K562 (cell line): ENCODE measurements around the gene BRSK1. TPM values are rescaled to one million over a fixed set of nuclear protein-coding genes. Genes with fewer than 3 reads are reported as not detected.

Experiments used
- CCNT2 ChIP-seq: IDR thresholded peaks from 2 replicates; pipeline ENCODE4 v1.6.1; 2011; ENCODE audit warnings: borderline replicate concordance, low read depth, mild to moderate bottlenecking, moderate library complexity, mixed read lengths, low read length; ENCODE audit not compliant: insufficient read length; ENCODE audit errors: extremely low read depth
- ETV6 ChIP-seq, 3 experiments: fragments of 150-350 bp in 1 of 3; sonication (generic) in 1 of 3; formaldehyde crosslinking in 1 of 3; IDR thresholded peaks; 2 replicates each; pipeline versions ENCODE4 v1.6.1 to v1.8.0; 2014 to 2022; ENCODE audit warnings: borderline replicate concordance in 2 of 3, low read depth in 2 of 3, antibody characterized with exemption in 1 of 3, low read length in 1 of 3, mild to moderate bottlenecking in 1 of 3, missing genetic modification reagents in 1 of 3
- FOXM1 ChIP-seq, 2 experiments: fragments of 450-650 bp in 1 of 2; sonication (generic) in 1 of 2; formaldehyde crosslinking in 1 of 2; IDR thresholded peaks; 2 replicates each; pipeline versions ENCODE4 v1.6.1 to v1.9.0; 2017 to 2022; ENCODE audit warnings: low read depth in 2 of 2, mild to moderate bottlenecking in 2 of 2, missing genetic modification reagents in 1 of 2, moderate library complexity in 1 of 2
- ILK ChIP-seq: fragments of 450-650 bp; IDR thresholded peaks from 2 replicates; pipeline ENCODE4 v1.6.1; 2016; ENCODE audit warnings: missing genetic modification characterization, low read depth, mild to moderate bottlenecking, missing compliant biosample characterization, moderate library complexity, borderline replicate concordance
- NCOR1 ChIP-seq: fragments of 450-650 bp; IDR thresholded peaks from 2 replicates; pipeline ENCODE4 v1.6.1; 2016; ENCODE audit warnings: mild to moderate bottlenecking, moderate library complexity
- NEUROD1 ChIP-seq: fragments of 150-350 bp; IDR thresholded peaks from 2 replicates; pipeline ENCODE4 v1.6.1; 2014; ENCODE audit warnings: borderline replicate concordance, low read length, low read depth; ENCODE audit not compliant: partially characterized antibody
- NFATC3 ChIP-seq: fragments of 450-650 bp; IDR thresholded peaks from 2 replicates; pipeline ENCODE4 v1.6.1; 2017; ENCODE audit warnings: mild to moderate bottlenecking
- PHF8 ChIP-seq: fragments of 200-600 bp; sonication (generic); IDR thresholded peaks from 2 replicates; pipeline ENCODE4 v1.6.1; 2012; ENCODE audit warnings: mixed run types, mild to moderate bottlenecking, inconsistent platforms, low read length, moderate library complexity, borderline replicate concordance
- ZNF408 ChIP-seq: fragments of 250-450 bp; sonication (Bioruptor Pico); IDR thresholded peaks from 2 replicates; pipeline ENCODE4 v1.4.0; 2020; ENCODE audit warnings: low read depth, mild to moderate bottlenecking, moderate library complexity
- ZNF57 ChIP-seq: fragments of 450-650 bp; formaldehyde crosslinking; IDR thresholded peaks from 2 replicates; pipeline ENCODE4 v1.4.0; 2020; ENCODE audit warnings: mild to moderate bottlenecking, moderate library complexity
- ZNF707 ChIP-seq: fragments of 250-450 bp; sonication (Bioruptor Pico); conservative IDR thresholded peaks from 2 replicates; pipeline ENCODE4 v1.8.0; 2022; ENCODE audit warnings: inconsistent platforms, mild to moderate bottlenecking, moderate library complexity
- polyA plus RNA-seq, 8 experiments: library from polyadenylated mRNA; depleted of rRNA in 4 of 8; stranded (reverse) in 5 of 8; unstranded in 3 of 8; fragments of >200 nt; fragmentation: Nextera tagmentation in 2 of 8; fragmentation: Illumina TruSeq in 1 of 8; extraction: Ambion mirVana in 2 of 8; extraction: Trizol in 1 of 8; gene quantifications; 2 replicates each; pipeline versions ENCODE4 v1.2.1 to v1.2.3, GENCODE V29; 2011 to 2014; ENCODE audit warnings: inconsistent platforms in 1 of 8, missing spikeins in 1 of 8
- total RNA-seq, 7 experiments: library from RNA; depleted of rRNA in 6 of 7; stranded (reverse); fragments of >200 nt in 6 of 7; fragmentation: Illumina TruSeq in 2 of 7; extraction: Trizol in 2 of 7; gene quantifications; 2 replicates each; pipeline versions ENCODE4 v1.2.1 to v1.2.3, GENCODE V29; 2011 to 2021; ENCODE audit warnings: low replicate concordance in 1 of 7
- TF ChIP-seq, protein P1 (sequence below), 2 experiments: fragments of 450-650 bp in 1 of 2; sonication (generic) in 1 of 2; formaldehyde crosslinking in 1 of 2; IDR thresholded peaks in 1 of 2; conservative IDR thresholded peaks in 1 of 2; 2 replicates each; pipeline versions ENCODE4 v1.6.1 to v1.8.1; 2016 to 2023; ENCODE audit warnings: mild to moderate bottlenecking in 2 of 2, moderate library complexity in 2 of 2, inconsistent platforms in 1 of 2, missing genetic modification reagents in 1 of 2
- TF ChIP-seq, protein P2 (sequence below): fragments of 450-650 bp; formaldehyde crosslinking; IDR thresholded peaks from 2 replicates; pipeline ENCODE4 v1.4.0; 2020; ENCODE audit warnings: mild to moderate bottlenecking, moderate library complexity
- TF ChIP-seq, protein P3 (sequence below): sonication (generic); formaldehyde crosslinking; IDR thresholded peaks from 2 replicates; pipeline ENCODE4 v1.8.1; 2023; ENCODE audit warnings: mild to moderate bottlenecking, missing genetic modification reagents
- TF ChIP-seq, protein P4 (sequence below): fragments of 250-450 bp; sonication (Bioruptor Pico); IDR thresholded peaks from 2 replicates; pipeline ENCODE4 v1.9.0; 2021; ENCODE audit warnings: mild to moderate bottlenecking, inconsistent platforms

Gene BRSK1
- total and polyA plus RNA-seq, 9 of the 15 experiments (the other 6 are each of a cell fraction or from before 2014, with no cell fraction given) = 1.7 to 9.3 (median 3.8) TPM; not detected in 2

DNA sequence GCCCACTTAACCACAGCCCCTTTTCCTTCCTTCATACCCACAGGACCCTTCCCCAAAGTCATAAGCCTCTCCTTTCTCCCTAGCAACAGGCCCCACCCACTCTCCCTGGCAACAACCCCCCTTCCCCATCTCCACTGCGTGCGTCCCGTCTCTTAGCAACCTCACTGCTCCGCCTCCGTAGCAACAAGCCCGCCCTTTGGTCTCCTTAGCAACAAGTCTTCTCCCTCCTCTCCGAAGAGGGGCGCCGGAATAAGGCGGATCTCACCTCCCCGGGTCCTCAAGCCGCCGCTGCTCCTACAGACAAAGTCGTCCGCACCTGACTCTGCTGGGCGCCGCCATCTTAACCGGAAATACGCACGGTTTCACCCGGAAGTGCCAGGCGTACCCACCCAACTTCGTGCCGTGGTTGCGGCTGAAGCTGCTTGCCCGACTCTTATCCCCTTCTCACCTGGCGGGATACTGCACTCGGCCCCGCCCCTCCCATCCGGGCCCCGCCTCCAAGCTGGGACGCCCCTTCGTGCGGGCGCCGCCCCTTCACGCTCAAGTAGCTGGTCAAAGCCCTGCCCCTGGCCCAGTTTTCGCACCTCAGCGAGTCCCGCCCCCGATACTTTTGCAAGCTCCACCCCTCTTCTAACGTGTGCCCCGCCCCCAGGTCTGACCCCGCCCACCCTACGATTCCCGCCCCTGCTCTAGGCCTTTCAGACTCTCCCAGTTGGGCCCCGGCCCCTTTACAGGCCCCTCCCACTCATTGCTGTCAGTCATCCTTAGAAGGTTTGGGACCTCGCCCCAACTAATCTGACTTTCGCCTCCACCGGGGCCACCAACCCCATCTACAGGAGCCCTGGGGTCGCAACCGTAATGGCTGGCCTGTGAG lies 3.8 kb upstream of the BRSK1 start, which contains the start of gene HSPBP1 (continued):
- TF ChIP-seq FOXM1 (IDR thresholded peaks at IDR 0.05; ENCODE audit: low read depth) = no peak
- no peak for TF ChIP-seq FOXM1 (CRISPR knock-in tag; IDR thresholded peaks at IDR 0.05; ENCODE audit: low read depth)
- no peak for TF ChIP-seq ZNF57 (CRISPR knock-in tag)
- TF ChIP-seq ILK (tag) = no peak
- TF ChIP-seq, protein P1, sequence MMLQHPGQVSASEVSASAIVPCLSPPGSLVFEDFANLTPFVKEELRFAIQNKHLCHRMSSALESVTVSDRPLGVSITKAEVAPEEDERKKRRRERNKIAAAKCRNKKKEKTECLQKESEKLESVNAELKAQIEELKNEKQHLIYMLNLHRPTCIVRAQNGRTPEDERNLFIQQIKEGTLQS (IDR thresholded peaks at IDR 0.05) = no peak
- TF ChIP-seq, protein P1 (CRISPR knock-in tag; conservative IDR thresholded peaks at IDR 0.05) = no peak
- TF ChIP-seq, protein P2, sequence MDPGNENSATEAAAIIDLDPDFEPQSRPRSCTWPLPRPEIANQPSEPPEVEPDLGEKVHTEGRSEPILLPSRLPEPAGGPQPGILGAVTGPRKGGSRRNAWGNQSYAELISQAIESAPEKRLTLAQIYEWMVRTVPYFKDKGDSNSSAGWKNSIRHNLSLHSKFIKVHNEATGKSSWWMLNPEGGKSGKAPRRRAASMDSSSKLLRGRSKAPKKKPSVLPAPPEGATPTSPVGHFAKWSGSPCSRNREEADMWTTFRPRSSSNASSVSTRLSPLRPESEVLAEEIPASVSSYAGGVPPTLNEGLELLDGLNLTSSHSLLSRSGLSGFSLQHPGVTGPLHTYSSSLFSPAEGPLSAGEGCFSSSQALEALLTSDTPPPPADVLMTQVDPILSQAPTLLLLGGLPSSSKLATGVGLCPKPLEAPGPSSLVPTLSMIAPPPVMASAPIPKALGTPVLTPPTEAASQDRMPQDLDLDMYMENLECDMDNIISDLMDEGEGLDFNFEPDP = no peak
- TF ChIP-seq, protein P3, sequence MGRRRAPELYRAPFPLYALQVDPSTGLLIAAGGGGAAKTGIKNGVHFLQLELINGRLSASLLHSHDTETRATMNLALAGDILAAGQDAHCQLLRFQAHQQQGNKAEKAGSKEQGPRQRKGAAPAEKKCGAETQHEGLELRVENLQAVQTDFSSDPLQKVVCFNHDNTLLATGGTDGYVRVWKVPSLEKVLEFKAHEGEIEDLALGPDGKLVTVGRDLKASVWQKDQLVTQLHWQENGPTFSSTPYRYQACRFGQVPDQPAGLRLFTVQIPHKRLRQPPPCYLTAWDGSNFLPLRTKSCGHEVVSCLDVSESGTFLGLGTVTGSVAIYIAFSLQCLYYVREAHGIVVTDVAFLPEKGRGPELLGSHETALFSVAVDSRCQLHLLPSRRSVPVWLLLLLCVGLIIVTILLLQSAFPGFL (CRISPR knock-in tag) = no peak
- TF ChIP-seq PHF8 = peak; percentile 63; the same call in 1 of the 2 replicates
- TF ChIP-seq NEUROD1 = peak; percentile 42
- TF ChIP-seq ETV6 (IDR thresholded peaks at IDR 0.05; ENCODE audit: borderline replicate concordance in 1 of 2, low read depth in 2 of 2, low read length in 1 of 2) = peak in 1 of 2 experiments; percentile 48; a peak in 1 of 4 replicates
- no peak for TF ChIP-seq ETV6 (CRISPR knock-in tag; IDR thresholded peaks at IDR 0.05; ENCODE audit: borderline replicate concordance)
- no peak for TF ChIP-seq ZNF707 (CRISPR knock-in tag)
- no peak for TF ChIP-seq CCNT2
- TF ChIP-seq ZNF408 = no peak
- TF ChIP-seq, protein P4, sequence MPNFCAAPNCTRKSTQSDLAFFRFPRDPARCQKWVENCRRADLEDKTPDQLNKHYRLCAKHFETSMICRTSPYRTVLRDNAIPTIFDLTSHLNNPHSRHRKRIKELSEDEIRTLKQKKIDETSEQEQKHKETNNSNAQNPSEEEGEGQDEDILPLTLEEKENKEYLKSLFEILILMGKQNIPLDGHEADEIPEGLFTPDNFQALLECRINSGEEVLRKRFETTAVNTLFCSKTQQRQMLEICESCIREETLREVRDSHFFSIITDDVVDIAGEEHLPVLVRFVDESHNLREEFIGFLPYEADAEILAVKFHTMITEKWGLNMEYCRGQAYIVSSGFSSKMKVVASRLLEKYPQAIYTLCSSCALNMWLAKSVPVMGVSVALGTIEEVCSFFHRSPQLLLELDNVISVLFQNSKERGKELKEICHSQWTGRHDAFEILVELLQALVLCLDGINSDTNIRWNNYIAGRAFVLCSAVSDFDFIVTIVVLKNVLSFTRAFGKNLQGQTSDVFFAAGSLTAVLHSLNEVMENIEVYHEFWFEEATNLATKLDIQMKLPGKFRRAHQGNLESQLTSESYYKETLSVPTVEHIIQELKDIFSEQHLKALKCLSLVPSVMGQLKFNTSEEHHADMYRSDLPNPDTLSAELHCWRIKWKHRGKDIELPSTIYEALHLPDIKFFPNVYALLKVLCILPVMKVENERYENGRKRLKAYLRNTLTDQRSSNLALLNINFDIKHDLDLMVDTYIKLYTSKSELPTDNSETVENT (CRISPR knock-in tag) = 0 out of 2 replicates have a peak, but pooled peaks have one; percentile 21
- 0 out of 2 replicates have a peak, but pooled peaks have one; percentile 31 for TF ChIP-seq NFATC3
- no peak for TF ChIP-seq NCOR1
